HepG2 (cell line): ENCODE results near the gene OSBP. TPM values are rescaled to one million over a fixed set of nuclear protein-coding genes. Genes with fewer than 3 reads are reported as not detected.

Experiments used
- FIP1L1 ChIP-seq: fragments of 200-400 bp; formaldehyde crosslinking; IDR thresholded peaks from 2 replicates; pipeline ENCODE4 v1.6.1; 2018; ENCODE audit warnings: low read depth, mild to moderate bottlenecking, low read length, moderate library complexity, borderline replicate concordance; ENCODE audit not compliant: insufficient read depth
- KDM5A ChIP-seq: fragments of 200-600 bp; sonication (generic); IDR thresholded peaks from 2 replicates; pipeline ENCODE4 v1.7.0; 2018; ENCODE audit warnings: antibody characterized with exemption, mild to moderate bottlenecking, low read length, borderline replicate concordance
- KLF9 ChIP-seq: IDR thresholded peaks from 2 replicates; pipeline ENCODE4 v1.6.1; 2016; ENCODE audit warnings: low read depth
- MEIS1 ChIP-seq: sonication (generic); formaldehyde crosslinking; IDR thresholded peaks from 2 replicates; pipeline ENCODE4 v1.9.0; 2021; ENCODE audit warnings: mild to moderate bottlenecking, missing genetic modification reagents, moderate library complexity, borderline replicate concordance
- MXD4 ChIP-seq: IDR thresholded peaks from 2 replicates; pipeline ENCODE4 v1.6.1; 2016; ENCODE audit warnings: mild to moderate bottlenecking, missing biosample characterization, missing genetic modification reagents
- MXI1 ChIP-seq: IDR thresholded peaks from 3 replicates; pipeline ENCODE4 v1.6.1; 2012; ENCODE audit warnings: low read depth, low read length, inconsistent platforms, borderline replicate concordance
- MYC ChIP-seq: sonication (generic); formaldehyde crosslinking; IDR thresholded peaks from 2 replicates; pipeline ENCODE4 v1.9.0; 2021; ENCODE audit warnings: missing genetic modification reagents, borderline replicate concordance
- MYNN ChIP-seq: sonication (generic); formaldehyde crosslinking; IDR thresholded peaks from 2 replicates; pipeline ENCODE4 v1.4.0; 2020; ENCODE audit warnings: mild to moderate bottlenecking, low read depth, missing genetic modification reagents
- NAIF1 ChIP-seq: sonication (generic); formaldehyde crosslinking; IDR thresholded peaks from 2 replicates; pipeline ENCODE4 v1.5.0; 2020; ENCODE audit warnings: mild to moderate bottlenecking, missing genetic modification reagents, borderline replicate concordance
- PHF21A ChIP-seq: sonication (generic); formaldehyde crosslinking; IDR thresholded peaks from 2 replicates; pipeline ENCODE4 v1.5.0; 2020; ENCODE audit warnings: mild to moderate bottlenecking, missing genetic modification reagents
- POLR2A ChIP-seq, 2 experiments: IDR thresholded peaks; 2 replicates each; pipeline ENCODE4 v1.6.1; 2011; ENCODE audit warnings: low read depth in 2 of 2, low read length in 2 of 2, mild to moderate bottlenecking in 1 of 2, moderate library complexity in 1 of 2; ENCODE audit not compliant: insufficient read depth in 1 of 2
- TBL1XR1 ChIP-seq: fragments of 150-350 bp; IDR thresholded peaks from 2 replicates; pipeline ENCODE4 v1.6.1; 2014; ENCODE audit warnings: borderline replicate concordance, low read length; ENCODE audit not compliant: partially characterized antibody
- ZNF343 ChIP-seq: sonication (generic); formaldehyde crosslinking; IDR thresholded peaks from 2 replicates; pipeline ENCODE4 v1.4.0; 2020; ENCODE audit warnings: mild to moderate bottlenecking, missing genetic modification reagents
- ZNF7 ChIP-seq: IDR thresholded peaks from 2 replicates; pipeline ENCODE4 v1.6.1; 2016; ENCODE audit warnings: missing biosample characterization, missing genetic modification reagents
- polyA plus RNA-seq, 8 experiments: library from polyadenylated mRNA; depleted of rRNA in 3 of 8; stranded (reverse) in 7 of 8; unstranded in 1 of 8; fragments of >200 nt; fragmentation: Illumina TruSeq in 4 of 8; extraction: Trizol in 4 of 8; gene quantifications; 2 replicates each; pipeline versions ENCODE4 v1.2.1 to v1.2.3, GENCODE V29; 2011 to 2016; ENCODE audit warnings: low read depth in 4 of 8, missing spikeins in 1 of 8, mixed read lengths in 1 of 8; ENCODE audit not compliant: insufficient read depth in 1 of 8
- total RNA-seq, 5 experiments: library from RNA; depleted of rRNA; stranded (reverse); fragments of >200 nt; fragmentation: Illumina TruSeq; extraction: Trizol; gene quantifications; 2 replicates each; pipeline ENCODE4 v1.2.3, GENCODE V29; 2016; ENCODE audit warnings: low read depth in 1 of 5
- TF ChIP-seq, protein P1 (sequence below): sonication (generic); formaldehyde crosslinking; IDR thresholded peaks from 2 replicates; pipeline ENCODE4 v1.4.0; 2020; ENCODE audit warnings: low read depth, missing genetic modification reagents
- TF ChIP-seq, protein P2 (sequence below): sonication (generic); formaldehyde crosslinking; IDR thresholded peaks from 2 replicates; pipeline ENCODE4 v1.4.0; 2020; ENCODE audit warnings: missing genetic modification reagents, mild to moderate bottlenecking, borderline replicate concordance
- TF ChIP-seq, protein P3 (sequence below): sonication (generic); formaldehyde crosslinking; conservative IDR thresholded peaks from 2 replicates; pipeline ENCODE4 v1.4.0; 2020; ENCODE audit warnings: mild to moderate bottlenecking, missing genetic modification reagents, moderate library complexity

Gene OSBP
- total and polyA plus RNA-seq, 2 of the 13 experiments (the other 11 are each of a cell fraction or from before 2014, with no cell fraction given), result 12.1 to 13.5 TPM

DNA sequence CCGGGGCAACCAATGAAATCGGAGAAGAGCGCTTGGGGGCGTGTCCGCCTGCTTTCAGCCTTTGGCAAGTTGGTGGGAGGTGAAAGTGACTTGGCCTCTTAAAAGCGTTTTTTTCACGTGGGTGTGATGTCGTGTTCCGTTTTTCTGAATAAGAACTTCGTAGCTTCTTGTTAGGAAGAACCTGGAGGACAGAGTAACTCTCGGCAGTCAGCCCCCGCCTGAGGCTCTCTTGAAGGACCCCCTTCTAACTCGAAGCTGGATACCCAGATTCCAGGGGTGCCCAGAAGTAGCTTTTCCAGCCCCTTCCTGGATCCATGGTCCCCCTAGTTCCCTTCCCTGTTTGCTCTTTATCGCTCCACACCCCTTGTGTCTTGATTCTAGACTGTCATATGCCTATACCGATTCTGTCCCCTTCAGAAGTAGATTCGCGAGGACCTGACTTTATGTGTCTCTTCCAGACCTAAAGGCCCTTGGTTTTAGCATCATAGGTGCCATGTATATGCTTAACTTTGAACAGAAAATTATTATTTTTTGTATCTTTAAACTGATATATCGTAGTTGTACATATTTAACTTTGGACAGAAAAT is 915 bp upstream of the OSBP start (continued):
- TF ChIP-seq NAIF1 (CRISPR knock-in tag), result peak; percentile 32; the same call in 1 of the 2 replicates
- no peak for TF ChIP-seq FIP1L1
- TF ChIP-seq MXI1, result peak; percentile 64; the same call in 1 of the 3 replicates
- TF ChIP-seq MYNN, result no peak
- TF ChIP-seq, protein P1, sequence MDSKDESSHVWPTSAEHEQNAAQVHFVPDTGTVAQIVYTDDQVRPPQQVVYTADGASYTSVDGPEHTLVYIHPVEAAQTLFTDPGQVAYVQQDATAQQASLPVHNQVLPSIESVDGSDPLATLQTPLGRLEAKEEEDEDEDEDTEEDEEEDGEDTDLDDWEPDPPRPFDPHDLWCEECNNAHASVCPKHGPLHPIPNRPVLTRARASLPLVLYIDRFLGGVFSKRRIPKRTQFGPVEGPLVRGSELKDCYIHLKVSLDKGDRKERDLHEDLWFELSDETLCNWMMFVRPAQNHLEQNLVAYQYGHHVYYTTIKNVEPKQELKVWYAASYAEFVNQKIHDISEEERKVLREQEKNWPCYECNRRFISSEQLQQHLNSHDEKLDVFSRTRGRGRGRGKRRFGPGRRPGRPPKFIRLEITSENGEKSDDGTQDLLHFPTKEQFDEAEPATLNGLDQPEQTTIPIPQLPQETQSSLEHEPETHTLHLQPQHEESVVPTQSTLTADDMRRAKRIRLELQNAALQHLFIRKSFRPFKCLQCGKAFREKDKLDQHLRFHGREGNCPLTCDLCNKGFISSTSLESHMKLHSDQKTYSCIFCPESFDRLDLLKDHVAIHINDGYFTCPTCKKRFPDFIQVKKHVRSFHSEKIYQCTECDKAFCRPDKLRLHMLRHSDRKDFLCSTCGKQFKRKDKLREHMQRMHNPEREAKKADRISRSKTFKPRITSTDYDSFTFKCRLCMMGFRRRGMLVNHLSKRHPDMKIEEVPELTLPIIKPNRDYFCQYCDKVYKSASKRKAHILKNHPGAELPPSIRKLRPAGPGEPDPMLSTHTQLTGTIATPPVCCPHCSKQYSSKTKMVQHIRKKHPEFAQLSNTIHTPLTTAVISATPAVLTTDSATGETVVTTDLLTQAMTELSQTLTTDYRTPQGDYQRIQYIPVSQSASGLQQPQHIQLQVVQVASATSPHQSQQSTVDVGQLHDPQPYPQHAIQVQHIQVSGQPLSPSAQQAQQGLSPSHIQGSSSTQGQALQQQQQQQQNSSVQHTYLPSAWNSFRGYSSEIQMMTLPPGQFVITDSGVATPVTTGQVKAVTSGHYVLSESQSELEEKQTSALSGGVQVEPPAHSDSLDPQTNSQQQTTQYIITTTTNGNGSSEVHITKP (CRISPR knock-in tag), result peak; percentile 93
- TF ChIP-seq ZNF7 (CRISPR knock-in tag), result no peak
- peak; percentile 31; the same call in 1 of the 2 replicates for TF ChIP-seq MXD4 (CRISPR knock-in tag)
- TF ChIP-seq TBL1XR1, result no peak
- 0 out of 2 replicates have a peak, but pooled peaks have one; percentile 31 for TF ChIP-seq ZNF343 (CRISPR knock-in tag)
- 0 out of 2 replicates have a peak, but pooled peaks have one; percentile 68 for TF ChIP-seq KLF9
- TF ChIP-seq, protein P2, sequence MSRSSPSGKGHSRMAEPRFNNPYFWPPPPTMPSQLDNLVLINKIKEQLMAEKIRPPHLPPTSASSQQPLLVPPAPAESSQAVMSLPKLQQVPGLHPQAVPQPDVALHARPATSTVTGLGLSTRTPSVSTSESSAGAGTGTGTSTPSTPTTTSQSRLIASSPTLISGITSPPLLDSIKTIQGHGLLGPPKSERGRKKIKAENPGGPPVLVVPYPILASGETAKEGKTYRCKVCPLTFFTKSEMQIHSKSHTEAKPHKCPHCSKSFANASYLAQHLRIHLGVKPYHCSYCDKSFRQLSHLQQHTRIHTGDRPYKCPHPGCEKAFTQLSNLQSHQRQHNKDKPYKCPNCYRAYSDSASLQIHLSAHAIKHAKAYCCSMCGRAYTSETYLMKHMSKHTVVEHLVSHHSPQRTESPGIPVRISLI (CRISPR knock-in tag), result peak; percentile 41; the same call in 1 of the 2 replicates
- TF ChIP-seq MYC (CRISPR knock-in tag), result 0 out of 2 replicates have a peak, but pooled peaks have one; percentile 4
- TF ChIP-seq POLR2A (IDR thresholded peaks at IDR 0.05; ENCODE audit: insufficient read depth in 1 of 2, low read depth in 2 of 2, low read length in 2 of 2), result peak; percentile 63 to 72
- no peak for TF ChIP-seq MEIS1 (CRISPR knock-in tag)
- peak; percentile 71; the same call in 1 of the 2 replicates for TF ChIP-seq PHF21A (CRISPR knock-in tag)
- TF ChIP-seq, protein P3, sequence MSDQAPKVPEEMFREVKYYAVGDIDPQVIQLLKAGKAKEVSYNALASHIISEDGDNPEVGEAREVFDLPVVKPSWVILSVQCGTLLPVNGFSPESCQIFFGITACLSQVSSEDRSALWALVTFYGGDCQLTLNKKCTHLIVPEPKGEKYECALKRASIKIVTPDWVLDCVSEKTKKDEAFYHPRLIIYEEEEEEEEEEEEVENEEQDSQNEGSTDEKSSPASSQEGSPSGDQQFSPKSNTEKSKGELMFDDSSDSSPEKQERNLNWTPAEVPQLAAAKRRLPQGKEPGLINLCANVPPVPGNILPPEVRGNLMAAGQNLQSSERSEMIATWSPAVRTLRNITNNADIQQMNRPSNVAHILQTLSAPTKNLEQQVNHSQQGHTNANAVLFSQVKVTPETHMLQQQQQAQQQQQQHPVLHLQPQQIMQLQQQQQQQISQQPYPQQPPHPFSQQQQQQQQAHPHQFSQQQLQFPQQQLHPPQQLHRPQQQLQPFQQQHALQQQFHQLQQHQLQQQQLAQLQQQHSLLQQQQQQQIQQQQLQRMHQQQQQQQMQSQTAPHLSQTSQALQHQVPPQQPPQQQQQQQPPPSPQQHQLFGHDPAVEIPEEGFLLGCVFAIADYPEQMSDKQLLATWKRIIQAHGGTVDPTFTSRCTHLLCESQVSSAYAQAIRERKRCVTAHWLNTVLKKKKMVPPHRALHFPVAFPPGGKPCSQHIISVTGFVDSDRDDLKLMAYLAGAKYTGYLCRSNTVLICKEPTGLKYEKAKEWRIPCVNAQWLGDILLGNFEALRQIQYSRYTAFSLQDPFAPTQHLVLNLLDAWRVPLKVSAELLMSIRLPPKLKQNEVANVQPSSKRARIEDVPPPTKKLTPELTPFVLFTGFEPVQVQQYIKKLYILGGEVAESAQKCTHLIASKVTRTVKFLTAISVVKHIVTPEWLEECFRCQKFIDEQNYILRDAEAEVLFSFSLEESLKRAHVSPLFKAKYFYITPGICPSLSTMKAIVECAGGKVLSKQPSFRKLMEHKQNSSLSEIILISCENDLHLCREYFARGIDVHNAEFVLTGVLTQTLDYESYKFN, result no peak
- TF ChIP-seq KDM5A, result no peak
